K562 (cell line): ENCODE data around the gene NPHP1. TPM values are rescaled to one million over a fixed set of nuclear protein-coding genes. Genes with fewer than 3 reads are reported as not detected.
A peak's percentile ranks its signal among the peaks of the same experiment; 100 is the strongest.

ENCODE experiments used
- ATAC-seq: fragments of 200-7000 bp; cut with Tn5 transposase; 3 replicates; pipeline ENCODE4 v1.9.1; 2020; ENCODE audit warnings: moderate library complexity
- BruUV-seq: library from RNA; stranded (reverse); fragments of 400-500 nt; replicated peaks from 2 replicates; lab custom pipeline; 2021; lab: Mats Ljungman, UMichigan
- CTCF ChIA-PET: fragments of 300-600 bp; formaldehyde crosslinking; extraction: SDS; loops from one replicate; lab custom pipeline; 2021; ENCODE audit warnings: low intra/inter-chr PET ratio; lab: Yijun Ruan, JAX
- POLR2A ChIA-PET: fragments of 300-600, 350-650 bp; sonication (Branson Sonifier 250); formaldehyde crosslinking; extraction: SDS; loops from one replicate; lab custom pipeline; 2021; ENCODE audit warnings: antibody characterized with exemption, inconsistent platforms; lab: Yijun Ruan, JAX
- DNase-seq, 4 experiments: peaks; one replicate each; pipeline versions ENCODE4 v3.0.0 to v3.0.0-alpha.2; 2011 to 2018; ENCODE audit warnings: low spot score in 3 of 4, mixed read lengths in 3 of 4; ENCODE audit errors: extremely low read depth in 1 of 4
- FAIRE-seq: peaks from 2 replicates; lab custom pipeline; 2011; peaks lifted over from hg19 to GRCh38; lab: Jason Lieb, UNC
- H2AFZ ChIP-seq: 2 replicates; pipeline ENCODE4 v1.6.0; 2011; ENCODE audit warnings: low read depth, low read length, control low read depth, inconsistent platforms
- H3K27ac ChIP-seq: fragments of 200-600 bp; 3 replicates; pipeline ENCODE4 v1.8.0; 2011; ENCODE audit warnings: low read depth, mild to moderate bottlenecking, control low read depth, inconsistent platforms, low read length, moderate library complexity, mixed read lengths; ENCODE audit errors: extremely low read depth
- H3K27me3 ChIP-seq, 2 experiments: fragments of 300-600 bp in 1 of 2; 2 replicates in 1 of 2; 3 replicates in 1 of 2; pipeline versions ENCODE4 v1.6.0 to v1.8.0; 2011; ENCODE audit warnings: inconsistent platforms in 2 of 2, low read length in 2 of 2, mild to moderate bottlenecking in 1 of 2, mixed read lengths in 1 of 2, moderate library complexity in 1 of 2; ENCODE audit not compliant: control insufficient read depth in 2 of 2, insufficient read depth in 2 of 2
- H3K36me3 ChIP-seq: fragments of 300-600 bp; 3 replicates; pipeline ENCODE4 v1.8.0; 2011; ENCODE audit warnings: mild to moderate bottlenecking, low read length, inconsistent platforms; ENCODE audit not compliant: control insufficient read depth, insufficient read depth
- H3K4me1 ChIP-seq, 2 experiments: fragments of 200-600 bp in 1 of 2; replicated peaks in 1 of 2; 2 replicates in 1 of 2; 3 replicates in 1 of 2; pipeline versions ENCODE4 v1.5.1 to v1.8.0; 2011; ENCODE audit warnings: inconsistent platforms in 2 of 2, low read length in 2 of 2, mild to moderate bottlenecking in 1 of 2, mixed read lengths in 1 of 2, moderate library complexity in 1 of 2; ENCODE audit not compliant: control insufficient read depth in 2 of 2, insufficient read depth in 2 of 2
- H3K4me2 ChIP-seq: 2 replicates; pipeline ENCODE4 v1.6.1; 2011; ENCODE audit warnings: low read length, control low read depth, inconsistent platforms, mixed read lengths; ENCODE audit not compliant: insufficient read depth
- H3K4me3 ChIP-seq: fragments of 200-600 bp; sonication (generic), shearing (Covaris generic); 2 replicates; pipeline ENCODE4 v1.5.1; 2016; ENCODE audit warnings: control low read depth, inconsistent platforms
- H3K79me2 ChIP-seq: fragments of 200-600 bp; 3 replicates; pipeline ENCODE4 v1.8.0; 2011; ENCODE audit warnings: low read length, inconsistent platforms; ENCODE audit not compliant: control insufficient read depth, insufficient read depth
- H3K9ac ChIP-seq, 2 experiments: 2 replicates each; pipeline versions ENCODE4 v1.6.0 to v1.6.1; 2011; ENCODE audit warnings: low read depth in 2 of 2, low read length in 2 of 2, control low read depth in 1 of 2, inconsistent platforms in 1 of 2, mild to moderate bottlenecking in 1 of 2, mixed read lengths in 1 of 2; ENCODE audit not compliant: insufficient read depth in 1 of 2
- H3K9me1 ChIP-seq: one replicate; pipeline ENCODE4 v1.6.0; 2011; ENCODE audit warnings: inconsistent platforms, mild to moderate bottlenecking, low read length, moderate library complexity; ENCODE audit not compliant: control insufficient read depth, insufficient read depth
- H3K9me3 ChIP-seq: replicated peaks from 2 replicates; pipeline ENCODE4 v1.5.1; 2011; ENCODE audit warnings: low read depth, low read length, inconsistent platforms; ENCODE audit not compliant: control insufficient read depth, insufficient read depth
- H4K20me1 ChIP-seq: replicated peaks from 2 replicates; pipeline ENCODE4 v1.6.1; 2011; ENCODE audit warnings: low read length, inconsistent platforms, mixed read lengths; ENCODE audit not compliant: control insufficient read depth, insufficient read depth
- ATF7 ChIP-seq: fragments of 450-650 bp; IDR thresholded peaks from 2 replicates; pipeline ENCODE4 v1.7.1; 2014; ENCODE audit warnings: mild to moderate bottlenecking, moderate library complexity
- CEBPG ChIP-seq, 3 experiments: fragments of 200-800 bp in 1 of 3; sonication (Bioruptor generic) in 1 of 3; sonication (generic) in 1 of 3; formaldehyde crosslinking in 1 of 3; IDR thresholded peaks in 2 of 3; conservative IDR thresholded peaks in 1 of 3; 2 replicates each; pipeline versions ENCODE4 v1.6.1 to v1.8.0; 2016 to 2022; ENCODE audit warnings: missing compliant biosample characterization in 2 of 3, missing genetic modification characterization in 2 of 3, mild to moderate bottlenecking in 1 of 3, missing genetic modification reagents in 1 of 3
- E2F3 ChIP-seq: fragments of 250-450 bp; sonication (Bioruptor Pico); IDR thresholded peaks from 2 replicates; pipeline ENCODE4 v1.4.0; 2020; ENCODE audit warnings: mild to moderate bottlenecking
- EGR1 ChIP-seq: fragments of 450-650 bp; conservative IDR thresholded peaks from 2 replicates; pipeline ENCODE4 v1.6.1; 2017; ENCODE audit warnings: mild to moderate bottlenecking
- FOSL1 ChIP-seq: fragments of 200-800 bp; sonication (Bioruptor generic); conservative IDR thresholded peaks from 2 replicates; pipeline ENCODE4 v1.6.1; 2016; ENCODE audit warnings: missing genetic modification characterization, missing compliant biosample characterization
- FOXJ3 ChIP-seq: sonication (generic); formaldehyde crosslinking; IDR thresholded peaks from 2 replicates; pipeline ENCODE4 v1.4.0; 2020; ENCODE audit warnings: mild to moderate bottlenecking, missing genetic modification reagents
- HDAC6 ChIP-seq: IDR thresholded peaks from 2 replicates; pipeline ENCODE4 v1.6.1; 2012; ENCODE audit warnings: low read depth, mild to moderate bottlenecking, control low read depth, inconsistent platforms, low read length, moderate library complexity
- KLF13 ChIP-seq: fragments of 450-650 bp; IDR thresholded peaks from 2 replicates; pipeline ENCODE4 v1.6.1; 2016; ENCODE audit warnings: missing genetic modification characterization, low read depth, mild to moderate bottlenecking, missing compliant biosample characterization, moderate library complexity, borderline replicate concordance
- MTF1 ChIP-seq: fragments of 250-450 bp; sonication (Bioruptor Pico); IDR thresholded peaks from 2 replicates; pipeline ENCODE4 v1.9.0; 2021; ENCODE audit warnings: moderate library complexity, mild to moderate bottlenecking, inconsistent platforms, borderline replicate concordance
- POLR2B ChIP-seq: fragments of 450-650 bp; IDR thresholded peaks from 2 replicates; pipeline ENCODE4 v1.6.1; 2018; ENCODE audit warnings: low read depth; ENCODE audit not compliant: partially characterized antibody
- POLR2G ChIP-seq: fragments of 200-400 bp; formaldehyde crosslinking; IDR thresholded peaks from 2 replicates; pipeline ENCODE4 v1.6.1; 2017; ENCODE audit warnings: low read depth, mild to moderate bottlenecking, antibody characterized with exemption, low read length, moderate library complexity
- YBX1 ChIP-seq: fragments of 450-650 bp; IDR thresholded peaks from 2 replicates; pipeline ENCODE4 v1.7.1; 2016; ENCODE audit warnings: mild to moderate bottlenecking
- ZNF24 ChIP-seq: fragments of 450-650 bp; IDR thresholded peaks from 2 replicates; pipeline ENCODE4 v1.6.1; 2016
- ZNF445 ChIP-seq: fragments of 250-450 bp; sonication (Bioruptor Pico); IDR thresholded peaks from 2 replicates; pipeline ENCODE4 v1.4.0; 2020; ENCODE audit warnings: low read depth, mild to moderate bottlenecking, moderate library complexity
- ZNF76 ChIP-seq: fragments of 250-450 bp; sonication (Bioruptor Pico); IDR thresholded peaks from 2 replicates; pipeline ENCODE4 v1.4.0; 2020; ENCODE audit warnings: mild to moderate bottlenecking, moderate library complexity, borderline replicate concordance
- ZNF785 ChIP-seq: fragments of 250-450 bp; sonication (Bioruptor Pico); IDR thresholded peaks from 2 replicates; pipeline ENCODE4 v1.4.0; 2020; ENCODE audit warnings: mild to moderate bottlenecking
- WGBS: fragments of 100-300 bp; shearing (Covaris generic); methylation state at CpG from one replicate; pipeline ENCODE4 v1.1.6; 2016; ENCODE audit warnings: low coverage, mixed read lengths; ENCODE audit not compliant: insufficient coverage; ENCODE audit errors: missing lambda C conversion rate; 5-methylcytosine and 5-hydroxymethylcytosine counted together
- in situ Hi-C: fragments of 300-500 bp; cut with MboI; formaldehyde crosslinking; loops from 4 replicates; pipeline ENCODE4 v1.15.0; 2018; ENCODE audit warnings: inconsistent platforms, mixed read lengths
- intact Hi-C: fragments of 100-400 bp; cut with micrococcal nuclease; formaldehyde crosslinking; loops from 2 replicates; pipeline ENCODE4 v1.14.2; 2022
- polyA plus RNA-seq, 8 experiments: library from polyadenylated mRNA; depleted of rRNA in 4 of 8; stranded (reverse) in 5 of 8; unstranded in 3 of 8; fragments of >200 nt; fragmentation: Nextera tagmentation in 2 of 8; fragmentation: Illumina TruSeq in 1 of 8; extraction: Ambion mirVana in 2 of 8; extraction: Trizol in 1 of 8; gene quantifications; 2 replicates each; pipeline versions ENCODE4 v1.2.1 to v1.2.3, GENCODE V29; 2011 to 2014; ENCODE audit warnings: inconsistent platforms in 1 of 8, missing spikeins in 1 of 8
- total RNA-seq, 7 experiments: library from RNA; depleted of rRNA in 6 of 7; stranded (reverse); fragments of >200 nt in 6 of 7; fragmentation: Illumina TruSeq in 2 of 7; extraction: Trizol in 2 of 7; gene quantifications; 2 replicates each; pipeline versions ENCODE4 v1.2.1 to v1.2.3, GENCODE V29; 2011 to 2021; ENCODE audit warnings: low replicate concordance in 1 of 7
- TF ChIP-seq, protein P1 (sequence below), 2 experiments: fragments of 450-650 bp in 1 of 2; sonication (generic) in 1 of 2; formaldehyde crosslinking in 1 of 2; IDR thresholded peaks in 1 of 2; conservative IDR thresholded peaks in 1 of 2; 2 replicates each; pipeline versions ENCODE4 v1.6.1 to v1.8.1; 2016 to 2023; ENCODE audit warnings: mild to moderate bottlenecking in 2 of 2, moderate library complexity in 2 of 2, inconsistent platforms in 1 of 2, missing genetic modification reagents in 1 of 2
- TF ChIP-seq, protein P2 (sequence below), 2 experiments: IDR thresholded peaks; 2 replicates each; pipeline ENCODE4 v1.6.1; 2012; ENCODE audit warnings: improper control_type of control experiment in 2 of 2, low read depth in 2 of 2, low read length in 2 of 2, borderline replicate concordance in 1 of 2
- TF ChIP-seq, protein P3 (sequence below): fragments of 450-650 bp; IDR thresholded peaks from 2 replicates; pipeline ENCODE4 v1.7.0; 2016; ENCODE audit warnings: borderline replicate concordance

The NPHP1 gene
- total and polyA plus RNA-seq, 9 of the 15 experiments (the other 6 are each of a cell fraction or from before 2014, with no cell fraction given), result 0.11 to 0.32 (median 0.20) TPM; not detected in 5

DNA sequence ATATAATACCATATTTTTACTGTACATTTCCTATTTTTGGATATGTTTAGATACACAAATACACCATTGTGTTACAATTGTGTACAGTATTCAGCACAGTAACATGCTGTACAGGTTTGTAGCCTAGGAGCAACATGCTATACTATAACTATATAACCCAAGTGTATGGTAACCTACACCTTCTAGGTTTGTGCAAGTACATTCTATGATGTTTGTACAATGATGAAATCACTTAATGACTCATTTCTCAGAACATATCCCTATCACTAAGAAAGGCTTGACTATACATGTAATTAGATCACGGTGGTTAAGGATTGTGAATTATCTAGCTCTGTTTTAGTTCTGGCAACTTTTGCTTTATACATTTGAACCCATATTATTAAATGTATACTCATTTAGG lies 31.3 kb downstream of the NPHP1 start:
- Histone ChIP-seq H3K4me2 (no peak overlapping the region), H2AFZ (no peak overlapping the region), H3K9ac (no peak overlapping the region), H3K9me1 (no peaks in the 10 kb centered on the region), H3K36me3 (no peaks in the 10 kb centered on the region), H3K9me3 (no peaks in the 10 kb centered on the region), H4K20me1 (no peaks in the 10 kb centered on the region), H3K27me3 (no peaks in the 10 kb centered on the region; a peak in 2 of 5 replicates), H3K4me1 (no peaks in the 10 kb centered on the region), H3K4me3 (no peak overlapping the region), H3K27ac (no peak overlapping the region), H3K79me2 (no peaks in the 10 kb centered on the region)
- intact Hi-C loops, result no loop called here
- ChIA-PET POLR2A (no interaction called here), CTCF (no interaction called here)
- no peak for FAIRE-seq
- in situ Hi-C loops, result no loop called here
- no peak for ATAC-seq
- WGBS, result 0% methylated on average over 1 of the region's 1 CpG
- no peak for DNase-seq
- no TSS peak for BruUV-seq
- TF ChIP-seq FOSL1 (tag) (peak; percentile 45), ZNF24 (no peak), POLR2B (no peak), ATF7 (no peak), MTF1 (CRISPR knock-in tag) (no peak), FOXJ3 (no peak), HDAC6 (no peak), KLF13 (tag) (no peak), E2F3 (CRISPR knock-in tag) (no peak), ZNF445 (CRISPR knock-in tag) (no peak), ZNF76 (CRISPR knock-in tag) (no peak), YBX1 (no peak), POLR2G (no peak), EGR1 (no peak), CEBPG (CRISPR knock-in tag; IDR thresholded peaks at IDR 0.05) (no peak), CEBPG (tag; conservative IDR thresholded peaks at IDR 0.05 in 1 of 2, IDR thresholded peaks at IDR 0.05 in 1 of 2) (peak in 1 of 2 experiments; percentile 68; a peak in 2 of 4 replicates), ZNF785 (CRISPR knock-in tag) (no peak)
- TF ChIP-seq, protein P1, sequence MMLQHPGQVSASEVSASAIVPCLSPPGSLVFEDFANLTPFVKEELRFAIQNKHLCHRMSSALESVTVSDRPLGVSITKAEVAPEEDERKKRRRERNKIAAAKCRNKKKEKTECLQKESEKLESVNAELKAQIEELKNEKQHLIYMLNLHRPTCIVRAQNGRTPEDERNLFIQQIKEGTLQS (IDR thresholded peaks at IDR 0.05), result peak; percentile 70
- TF ChIP-seq, protein P1 (CRISPR knock-in tag; conservative IDR thresholded peaks at IDR 0.05), result no peak
- TF ChIP-seq, protein P2, sequence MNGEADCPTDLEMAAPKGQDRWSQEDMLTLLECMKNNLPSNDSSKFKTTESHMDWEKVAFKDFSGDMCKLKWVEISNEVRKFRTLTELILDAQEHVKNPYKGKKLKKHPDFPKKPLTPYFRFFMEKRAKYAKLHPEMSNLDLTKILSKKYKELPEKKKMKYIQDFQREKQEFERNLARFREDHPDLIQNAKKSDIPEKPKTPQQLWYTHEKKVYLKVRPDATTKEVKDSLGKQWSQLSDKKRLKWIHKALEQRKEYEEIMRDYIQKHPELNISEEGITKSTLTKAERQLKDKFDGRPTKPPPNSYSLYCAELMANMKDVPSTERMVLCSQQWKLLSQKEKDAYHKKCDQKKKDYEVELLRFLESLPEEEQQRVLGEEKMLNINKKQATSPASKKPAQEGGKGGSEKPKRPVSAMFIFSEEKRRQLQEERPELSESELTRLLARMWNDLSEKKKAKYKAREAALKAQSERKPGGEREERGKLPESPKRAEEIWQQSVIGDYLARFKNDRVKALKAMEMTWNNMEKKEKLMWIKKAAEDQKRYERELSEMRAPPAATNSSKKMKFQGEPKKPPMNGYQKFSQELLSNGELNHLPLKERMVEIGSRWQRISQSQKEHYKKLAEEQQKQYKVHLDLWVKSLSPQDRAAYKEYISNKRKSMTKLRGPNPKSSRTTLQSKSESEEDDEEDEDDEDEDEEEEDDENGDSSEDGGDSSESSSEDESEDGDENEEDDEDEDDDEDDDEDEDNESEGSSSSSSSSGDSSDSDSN (IDR thresholded peaks at IDR 0.05; ENCODE audit: borderline replicate concordance in 1 of 2, low read depth in 2 of 2, low read length in 2 of 2), result no peak
- TF ChIP-seq, protein P3, sequence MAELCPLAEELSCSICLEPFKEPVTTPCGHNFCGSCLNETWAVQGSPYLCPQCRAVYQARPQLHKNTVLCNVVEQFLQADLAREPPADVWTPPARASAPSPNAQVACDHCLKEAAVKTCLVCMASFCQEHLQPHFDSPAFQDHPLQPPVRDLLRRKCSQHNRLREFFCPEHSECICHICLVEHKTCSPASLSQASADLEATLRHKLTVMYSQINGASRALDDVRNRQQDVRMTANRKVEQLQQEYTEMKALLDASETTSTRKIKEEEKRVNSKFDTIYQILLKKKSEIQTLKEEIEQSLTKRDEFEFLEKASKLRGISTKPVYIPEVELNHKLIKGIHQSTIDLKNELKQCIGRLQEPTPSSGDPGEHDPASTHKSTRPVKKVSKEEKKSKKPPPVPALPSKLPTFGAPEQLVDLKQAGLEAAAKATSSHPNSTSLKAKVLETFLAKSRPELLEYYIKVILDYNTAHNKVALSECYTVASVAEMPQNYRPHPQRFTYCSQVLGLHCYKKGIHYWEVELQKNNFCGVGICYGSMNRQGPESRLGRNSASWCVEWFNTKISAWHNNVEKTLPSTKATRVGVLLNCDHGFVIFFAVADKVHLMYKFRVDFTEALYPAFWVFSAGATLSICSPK, result no peak
